Lower lobe of right lung (tissue), 2 donors: ENCODE data around the gene PLEKHF1. TPM values are rescaled to one million over a fixed set of nuclear protein-coding genes. Genes with fewer than 3 reads are reported as not detected.

Experiments
- ATAC-seq, 2 donors: fragments of 200-7000 bp; cut with Tn5 transposase; one replicate each; pipeline ENCODE4 v1.9.1; 2020 to 2022; ENCODE audit warnings: mild to moderate bottlenecking in 2 of 2, moderate library complexity in 2 of 2
- DNase-seq: peaks from one replicate; pipeline ENCODE4 v3.0.0-alpha.2; 2020
- H3K27ac ChIP-seq: fragments of 200-600 bp; one replicate; pipeline ENCODE4 v1.8.0; 2022
- H3K27me3 ChIP-seq: fragments of 200-600 bp; one replicate; pipeline ENCODE4 v1.8.0; 2022; ENCODE audit warnings: low read depth
- H3K36me3 ChIP-seq: fragments of 200-600 bp; one replicate; pipeline ENCODE4 v1.8.0; 2022; ENCODE audit warnings: mild to moderate bottlenecking
- H3K4me1 ChIP-seq: fragments of 200-600 bp; one replicate; pipeline ENCODE4 v1.8.0; 2022
- H3K4me3 ChIP-seq: fragments of 200-600 bp; one replicate; pipeline ENCODE4 v1.8.0; 2022; ENCODE audit warnings: mild to moderate bottlenecking
- H3K9me3 ChIP-seq: fragments of 200-600 bp; one replicate; pipeline ENCODE4 v1.8.0; 2022
- intact Hi-C: fragments of 100-400 bp; cut with DNase I; formaldehyde crosslinking; loops from one replicate; pipeline ENCODE4 v1.11.0; 2022
- total RNA-seq: library from RNA; stranded (reverse); fragmentation: NEBNext Ultra II Directional; extraction: Animal tissue kit (Norgen Biotek cat#: 25700); gene quantifications from one replicate; pipeline ENCODE4 v1.2.1, GENCODE V29; 2021
- TF ChIP-seq, protein P1 (sequence below): fragments of 200-600 bp; IDR thresholded peaks from one replicate; pipeline ENCODE4 v1.8.0; 2022; ENCODE audit warnings: antibody characterized with exemption, mild to moderate bottlenecking
- donor health status: DM: no; HTN: yes; CAD: no; lungs with severe emphysema.

PLEKHF1 gene
- total RNA-seq, 1 donor from 2014 or later, result 15.5 TPM

GRCh38 chr19:29672933-29673336, 7.7 kb downstream of the PLEKHF1 start:
- ATAC-seq (peak; percentile 41 to 43), DNase-seq (no peak)
- TF ChIP-seq, protein P1, sequence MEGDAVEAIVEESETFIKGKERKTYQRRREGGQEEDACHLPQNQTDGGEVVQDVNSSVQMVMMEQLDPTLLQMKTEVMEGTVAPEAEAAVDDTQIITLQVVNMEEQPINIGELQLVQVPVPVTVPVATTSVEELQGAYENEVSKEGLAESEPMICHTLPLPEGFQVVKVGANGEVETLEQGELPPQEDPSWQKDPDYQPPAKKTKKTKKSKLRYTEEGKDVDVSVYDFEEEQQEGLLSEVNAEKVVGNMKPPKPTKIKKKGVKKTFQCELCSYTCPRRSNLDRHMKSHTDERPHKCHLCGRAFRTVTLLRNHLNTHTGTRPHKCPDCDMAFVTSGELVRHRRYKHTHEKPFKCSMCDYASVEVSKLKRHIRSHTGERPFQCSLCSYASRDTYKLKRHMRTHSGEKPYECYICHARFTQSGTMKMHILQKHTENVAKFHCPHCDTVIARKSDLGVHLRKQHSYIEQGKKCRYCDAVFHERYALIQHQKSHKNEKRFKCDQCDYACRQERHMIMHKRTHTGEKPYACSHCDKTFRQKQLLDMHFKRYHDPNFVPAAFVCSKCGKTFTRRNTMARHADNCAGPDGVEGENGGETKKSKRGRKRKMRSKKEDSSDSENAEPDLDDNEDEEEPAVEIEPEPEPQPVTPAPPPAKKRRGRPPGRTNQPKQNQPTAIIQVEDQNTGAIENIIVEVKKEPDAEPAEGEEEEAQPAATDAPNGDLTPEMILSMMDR, result no peak

GRCh38 chr19:29673451-29674371, 8.4 kb downstream of the PLEKHF1 start:
- H3K9me3 ChIP-seq, result no peaks in the 10 kb centered on the region
- H3K36me3 ChIP-seq, result peaks cover 46% of the 10 kb centered on the region
- TF ChIP-seq, protein P1, result no peak
- intact Hi-C loops, result no loop called here
- H3K4me1 ChIP-seq, result peaks cover 81% of the 10 kb centered on the region
- ATAC-seq, result no peak
- H3K27ac ChIP-seq, result peak overlapping the region; percentile 18
- DNase-seq, result no peak
- no peak overlapping the region for H3K4me3 ChIP-seq
- no peaks in the 10 kb centered on the region for H3K27me3 ChIP-seq

More at GRCh38 chr19:29672933-29673336, 7.7 kb downstream of the PLEKHF1 start:
- Histone ChIP-seq H3K27ac (peak overlapping the region; percentile 44), H3K27me3 (no peaks in the 10 kb centered on the region), H3K4me3 (no peak overlapping the region), H3K4me1 (peaks cover 81% of the 10 kb centered on the region), H3K36me3 (peaks cover 46% of the 10 kb centered on the region), H3K9me3 (no peaks in the 10 kb centered on the region)
- intact Hi-C loops, result no loop called here

DNA sequence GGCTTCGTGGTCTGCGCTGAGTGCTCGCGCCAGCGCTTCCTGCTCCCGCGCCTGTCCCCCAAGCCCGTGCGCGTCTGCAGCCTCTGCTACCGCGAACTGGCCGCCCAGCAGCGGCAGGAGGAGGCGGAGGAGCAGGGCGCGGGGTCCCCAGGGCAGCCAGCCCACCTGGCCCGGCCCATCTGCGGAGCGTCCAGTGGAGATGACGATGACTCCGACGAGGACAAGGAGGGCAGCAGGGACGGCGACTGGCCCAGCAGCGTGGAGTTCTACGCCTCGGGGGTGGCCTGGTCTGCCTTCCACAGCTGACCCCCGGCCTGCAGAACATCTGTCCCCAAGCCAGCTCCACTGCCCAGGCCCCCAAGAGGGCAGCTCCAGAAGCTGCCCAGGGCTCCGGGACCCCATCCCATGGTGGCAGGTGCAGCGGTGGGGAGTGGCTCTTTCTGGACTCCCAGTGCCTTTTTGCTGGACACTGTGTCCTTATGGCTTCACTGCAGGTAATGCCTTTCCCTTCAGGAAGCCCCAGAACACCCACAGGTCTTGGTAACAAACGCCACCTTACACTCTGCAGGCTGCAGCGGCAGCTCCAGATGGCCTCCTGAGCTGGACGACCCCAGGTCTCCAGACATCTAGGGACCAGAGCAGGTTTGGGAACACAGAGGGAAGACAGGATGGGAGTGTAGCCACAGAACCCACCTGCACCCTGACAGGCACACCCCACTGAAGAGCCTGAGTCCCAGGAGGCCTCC, 9.3 kb downstream of the PLEKHF1 start:
- Histone ChIP-seq H3K9me3 (no peaks in the 10 kb centered on the region), H3K36me3 (peaks cover 43% of the 10 kb centered on the region), H3K4me3 (no peak overlapping the region), H3K27me3 (no peaks in the 10 kb centered on the region), H3K4me1 (peaks cover 81% of the 10 kb centered on the region), H3K27ac (no peak overlapping the region)
- TF ChIP-seq, protein P1, result no peak
- intact Hi-C loops, result no loop called here
- no peak for ATAC-seq
- DNase-seq, result no peak

DNA sequence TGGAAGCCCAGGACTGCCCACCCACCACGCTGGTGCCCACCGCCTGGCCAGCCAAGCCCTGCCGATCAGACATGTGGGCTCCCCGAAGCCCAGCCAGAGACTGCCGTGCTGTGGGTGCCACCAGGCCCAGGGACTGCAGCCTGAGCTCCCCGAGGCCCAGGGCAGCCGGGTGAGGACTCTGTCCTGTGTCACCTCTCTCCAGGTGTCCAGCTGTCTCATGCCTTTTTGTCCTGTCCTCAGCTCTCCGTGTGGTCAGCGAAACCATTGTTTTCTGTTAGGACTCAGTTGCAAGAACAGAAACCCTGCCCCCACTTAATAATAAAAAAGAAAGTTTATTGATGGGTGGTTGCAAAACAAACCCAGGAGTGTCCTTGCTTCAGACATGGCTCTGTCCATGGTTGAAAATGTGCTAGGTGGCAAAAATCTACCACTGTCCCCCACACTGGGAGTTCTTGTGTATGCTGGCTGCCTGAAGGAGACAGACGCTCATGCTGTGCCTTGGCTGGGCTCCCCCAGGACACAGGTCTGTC, 9.9 kb downstream of the PLEKHF1 start:
- Histone ChIP-seq H3K4me3 (no peak overlapping the region), H3K4me1 (peaks cover 86% of the 10 kb centered on the region)
- TF ChIP-seq, protein P1, result no peak

GRCh38 chr19:29675650-29676186, 10.5 kb downstream of the PLEKHF1 start:
- peaks cover 43% of the 10 kb centered on the region for H3K36me3 ChIP-seq
- ATAC-seq (no peak), DNase-seq (no peak)
- intact Hi-C loops, result no loop called here
- H3K27me3 ChIP-seq, result no peaks in the 10 kb centered on the region
- H3K4me1 ChIP-seq, result peaks cover 88% of the 10 kb centered on the region
- TF ChIP-seq, protein P1, result no peak
- H3K9me3 ChIP-seq, result no peaks in the 10 kb centered on the region
- peak overlapping the region; percentile 68 for H3K27ac ChIP-seq
- no peak overlapping the region for H3K4me3 ChIP-seq

More for the DNA sequence above, 9.9 kb downstream of the PLEKHF1 start:
- Histone ChIP-seq H3K9me3 (no peaks in the 10 kb centered on the region), H3K27ac (peak overlapping the region; percentile 68), H3K27me3 (no peaks in the 10 kb centered on the region), H3K36me3 (peaks cover 43% of the 10 kb centered on the region)
- intact Hi-C loops, result no loop called here
- no peak for DNase-seq
- no peak for ATAC-seq
